HepG2 (cell line): ENCODE data around the gene ITGA7. TPM values are rescaled to one million over a fixed set of nuclear protein-coding genes. Genes with fewer than 3 reads are reported as not detected.

Source experiments
- AGO1 ChIP-seq: fragments of 200-400 bp; formaldehyde crosslinking; IDR thresholded peaks from 2 replicates; pipeline ENCODE4 v1.6.1; 2017; ENCODE audit warnings: mild to moderate bottlenecking, low read depth, low read length, moderate library complexity; ENCODE audit not compliant: poor library complexity, severe bottlenecking
- ATM ChIP-seq: fragments of 450-650 bp; IDR thresholded peaks from 2 replicates; pipeline ENCODE4 v1.7.1; 2017; ENCODE audit warnings: mild to moderate bottlenecking, borderline replicate concordance
- ERF ChIP-seq: IDR thresholded peaks from 2 replicates; pipeline ENCODE4 v1.6.1; 2018; ENCODE audit warnings: missing biosample characterization, missing genetic modification reagents
- HHEX ChIP-seq: IDR thresholded peaks from 2 replicates; pipeline ENCODE4 v1.6.1; 2016; ENCODE audit warnings: control low read depth
- NFYC ChIP-seq: IDR thresholded peaks from 2 replicates; pipeline ENCODE4 v1.6.1; 2016; ENCODE audit warnings: missing genetic modification reagents, missing compliant biosample characterization
- ZNF557 ChIP-seq: sonication (generic); formaldehyde crosslinking; IDR thresholded peaks from 2 replicates; pipeline ENCODE4 v1.4.0; 2020; ENCODE audit warnings: missing genetic modification reagents
- ZNF781 ChIP-seq: sonication (generic); formaldehyde crosslinking; IDR thresholded peaks from 2 replicates; pipeline ENCODE4 v1.5.1; 2020; ENCODE audit warnings: borderline replicate concordance, mild to moderate bottlenecking, missing genetic modification reagents; ENCODE audit errors: not compliant biosample characterization
- polyA plus RNA-seq, 8 experiments: library from polyadenylated mRNA; depleted of rRNA in 3 of 8; stranded (reverse) in 7 of 8; unstranded in 1 of 8; fragments of >200 nt; fragmentation: Illumina TruSeq in 4 of 8; extraction: Trizol in 4 of 8; gene quantifications; 2 replicates each; pipeline versions ENCODE4 v1.2.1 to v1.2.3, GENCODE V29; 2011 to 2016; ENCODE audit warnings: low read depth in 4 of 8, missing spikeins in 1 of 8, mixed read lengths in 1 of 8; ENCODE audit not compliant: insufficient read depth in 1 of 8
- total RNA-seq, 5 experiments: library from RNA; depleted of rRNA; stranded (reverse); fragments of >200 nt; fragmentation: Illumina TruSeq; extraction: Trizol; gene quantifications; 2 replicates each; pipeline ENCODE4 v1.2.3, GENCODE V29; 2016; ENCODE audit warnings: low read depth in 1 of 5
- TF ChIP-seq, protein P1 (sequence below): sonication (generic); formaldehyde crosslinking; IDR thresholded peaks from 2 replicates; pipeline ENCODE4 v1.9.0; 2022; ENCODE audit warnings: missing genetic modification reagents, mild to moderate bottlenecking, borderline replicate concordance
- TF ChIP-seq, protein P2 (sequence below): sonication (generic); formaldehyde crosslinking; IDR thresholded peaks from 2 replicates; pipeline ENCODE4 v1.4.0; 2020; ENCODE audit warnings: missing genetic modification reagents
- TF ChIP-seq, protein P3 (sequence below): IDR thresholded peaks from 2 replicates; pipeline ENCODE4 v1.6.1; 2012; ENCODE audit warnings: low read length, improper control_type of control experiment

The ITGA7 gene
- total and polyA plus RNA-seq, 2 of the 13 experiments (the other 11 are each of a cell fraction or from before 2014, with no cell fraction given), result 0.65 to 0.75 TPM

DNA sequence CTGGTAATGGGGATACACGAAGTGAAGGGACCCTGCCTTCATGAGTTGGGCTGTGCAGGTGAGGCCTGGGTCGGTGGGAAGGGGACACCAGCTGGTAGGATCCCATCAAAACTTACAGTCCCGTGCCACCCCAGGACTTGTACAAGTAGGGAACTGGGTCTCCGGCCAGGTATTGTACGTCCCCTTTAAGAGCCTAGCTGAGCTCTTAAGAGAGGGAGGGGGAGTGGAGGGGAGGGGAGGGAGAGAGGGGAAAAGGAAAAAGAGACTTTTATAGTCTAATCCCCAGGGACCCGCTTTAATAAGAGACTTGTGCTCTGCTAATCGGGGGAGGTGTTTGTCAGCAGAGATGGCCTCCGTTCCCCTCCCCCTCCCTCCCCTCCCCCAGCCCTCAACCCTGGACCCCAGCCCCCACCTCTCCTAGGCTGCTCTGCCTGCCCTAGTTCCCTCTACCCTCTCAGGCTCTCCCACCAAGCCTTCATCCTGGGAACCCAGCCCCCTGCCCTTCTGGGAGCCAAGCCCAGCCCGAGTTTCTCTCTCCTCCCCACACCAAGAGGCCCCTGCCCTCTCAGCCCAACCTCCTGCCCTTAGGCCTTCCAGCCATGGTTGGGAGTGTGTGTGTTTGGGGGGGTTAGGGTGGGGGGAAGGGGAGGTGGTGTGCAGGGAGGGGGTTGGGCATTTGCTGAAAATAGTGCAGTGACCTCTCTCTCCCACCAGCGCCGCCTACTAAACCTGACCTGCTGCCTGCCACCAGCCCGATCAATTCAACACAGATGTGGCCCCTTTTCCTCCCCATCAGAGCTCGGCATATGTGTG lies 37.9 kb upstream of the ITGA7 start (continued):
- TF ChIP-seq, protein P1, sequence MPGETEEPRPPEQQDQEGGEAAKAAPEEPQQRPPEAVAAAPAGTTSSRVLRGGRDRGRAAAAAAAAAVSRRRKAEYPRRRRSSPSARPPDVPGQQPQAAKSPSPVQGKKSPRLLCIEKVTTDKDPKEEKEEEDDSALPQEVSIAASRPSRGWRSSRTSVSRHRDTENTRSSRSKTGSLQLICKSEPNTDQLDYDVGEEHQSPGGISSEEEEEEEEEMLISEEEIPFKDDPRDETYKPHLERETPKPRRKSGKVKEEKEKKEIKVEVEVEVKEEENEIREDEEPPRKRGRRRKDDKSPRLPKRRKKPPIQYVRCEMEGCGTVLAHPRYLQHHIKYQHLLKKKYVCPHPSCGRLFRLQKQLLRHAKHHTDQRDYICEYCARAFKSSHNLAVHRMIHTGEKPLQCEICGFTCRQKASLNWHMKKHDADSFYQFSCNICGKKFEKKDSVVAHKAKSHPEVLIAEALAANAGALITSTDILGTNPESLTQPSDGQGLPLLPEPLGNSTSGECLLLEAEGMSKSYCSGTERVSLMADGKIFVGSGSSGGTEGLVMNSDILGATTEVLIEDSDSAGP, result peak; percentile 88
- TF ChIP-seq, protein P2, sequence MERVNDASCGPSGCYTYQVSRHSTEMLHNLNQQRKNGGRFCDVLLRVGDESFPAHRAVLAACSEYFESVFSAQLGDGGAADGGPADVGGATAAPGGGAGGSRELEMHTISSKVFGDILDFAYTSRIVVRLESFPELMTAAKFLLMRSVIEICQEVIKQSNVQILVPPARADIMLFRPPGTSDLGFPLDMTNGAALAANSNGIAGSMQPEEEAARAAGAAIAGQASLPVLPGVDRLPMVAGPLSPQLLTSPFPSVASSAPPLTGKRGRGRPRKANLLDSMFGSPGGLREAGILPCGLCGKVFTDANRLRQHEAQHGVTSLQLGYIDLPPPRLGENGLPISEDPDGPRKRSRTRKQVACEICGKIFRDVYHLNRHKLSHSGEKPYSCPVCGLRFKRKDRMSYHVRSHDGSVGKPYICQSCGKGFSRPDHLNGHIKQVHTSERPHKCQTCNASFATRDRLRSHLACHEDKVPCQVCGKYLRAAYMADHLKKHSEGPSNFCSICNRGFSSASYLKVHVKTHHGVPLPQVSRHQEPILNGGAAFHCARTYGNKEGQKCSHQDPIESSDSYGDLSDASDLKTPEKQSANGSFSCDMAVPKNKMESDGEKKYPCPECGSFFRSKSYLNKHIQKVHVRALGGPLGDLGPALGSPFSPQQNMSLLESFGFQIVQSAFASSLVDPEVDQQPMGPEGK (CRISPR knock-in tag), result peak; percentile 45; the same call in 1 of the 2 replicates
- TF ChIP-seq NFYC (CRISPR knock-in tag), result no peak
- TF ChIP-seq AGO1, result no peak
- no peak for TF ChIP-seq ERF (CRISPR knock-in tag)
- no peak for TF ChIP-seq HHEX
- no peak for TF ChIP-seq ZNF781 (CRISPR knock-in tag)
- no peak for TF ChIP-seq ATM
- no peak for TF ChIP-seq ZNF557 (CRISPR knock-in tag)
- TF ChIP-seq, protein P3, sequence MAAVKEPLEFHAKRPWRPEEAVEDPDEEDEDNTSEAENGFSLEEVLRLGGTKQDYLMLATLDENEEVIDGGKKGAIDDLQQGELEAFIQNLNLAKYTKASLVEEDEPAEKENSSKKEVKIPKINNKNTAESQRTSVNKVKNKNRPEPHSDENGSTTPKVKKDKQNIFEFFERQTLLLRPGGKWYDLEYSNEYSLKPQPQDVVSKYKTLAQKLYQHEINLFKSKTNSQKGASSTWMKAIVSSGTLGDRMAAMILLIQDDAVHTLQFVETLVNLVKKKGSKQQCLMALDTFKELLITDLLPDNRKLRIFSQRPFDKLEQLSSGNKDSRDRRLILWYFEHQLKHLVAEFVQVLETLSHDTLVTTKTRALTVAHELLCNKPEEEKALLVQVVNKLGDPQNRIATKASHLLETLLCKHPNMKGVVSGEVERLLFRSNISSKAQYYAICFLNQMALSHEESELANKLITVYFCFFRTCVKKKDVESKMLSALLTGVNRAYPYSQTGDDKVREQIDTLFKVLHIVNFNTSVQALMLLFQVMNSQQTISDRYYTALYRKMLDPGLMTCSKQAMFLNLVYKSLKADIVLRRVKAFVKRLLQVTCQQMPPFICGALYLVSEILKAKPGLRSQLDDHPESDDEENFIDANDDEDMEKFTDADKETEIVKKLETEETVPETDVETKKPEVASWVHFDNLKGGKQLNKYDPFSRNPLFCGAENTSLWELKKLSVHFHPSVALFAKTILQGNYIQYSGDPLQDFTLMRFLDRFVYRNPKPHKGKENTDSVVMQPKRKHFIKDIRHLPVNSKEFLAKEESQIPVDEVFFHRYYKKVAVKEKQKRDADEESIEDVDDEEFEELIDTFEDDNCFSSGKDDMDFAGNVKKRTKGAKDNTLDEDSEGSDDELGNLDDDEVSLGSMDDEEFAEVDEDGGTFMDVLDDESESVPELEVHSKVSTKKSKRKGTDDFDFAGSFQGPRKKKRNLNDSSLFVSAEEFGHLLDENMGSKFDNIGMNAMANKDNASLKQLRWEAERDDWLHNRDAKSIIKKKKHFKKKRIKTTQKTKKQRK, result no peak
